ENCODE measurements around the gene KRTAP5-7.

The KRTAP5-7 gene

GRCh38 chr11:71495286-71496230 is 31.5 kb upstream of the KRTAP5-7 start:
- DNase-seq (ENCODE audit: low read depth in 2 of 3, low spot score in 2 of 3): no peak

- no peak for DNase-seq (ENCODE audit: low read depth in 2 of 3, low spot score in 2 of 3)
Observed at GRCh38 chr11:71496421-71496820, 30.6 kb upstream of the KRTAP5-7 start.

GRCh38 chr11:71498091-71498490 is 29.0 kb upstream of the KRTAP5-7 start:
- no peak for DNase-seq (ENCODE audit: low read depth in 2 of 3, low spot score in 2 of 3)

- no peak for DNase-seq (ENCODE audit: low read depth in 2 of 3, low spot score in 2 of 3)
Observed at GRCh38 chr11:71499125-71499524, 27.9 kb upstream of the KRTAP5-7 start.

- DNase-seq (ENCODE audit: low read depth in 2 of 3, low spot score in 2 of 3): no peak
Observed at GRCh38 chr11:71499546-71499945, 27.5 kb upstream of the KRTAP5-7 start.

GRCh38 chr11:71500601-71501021 is 26.5 kb upstream of the KRTAP5-7 start:
- DNase-seq (ENCODE audit: low read depth in 2 of 3, low spot score in 2 of 3): no peak

GRCh38 chr11:71501071-71501985 is 25.7 kb upstream of the KRTAP5-7 start:
- DNase-seq (ENCODE audit: low read depth in 2 of 3, low spot score in 2 of 3): no peak

GRCh38 chr11:71502026-71502425 is 25.0 kb upstream of the KRTAP5-7 start:
- no peak for DNase-seq (ENCODE audit: low read depth in 2 of 3, low spot score in 2 of 3)

GRCh38 chr11:71502871-71503435 is 24.1 kb upstream of the KRTAP5-7 start:
- no peak for DNase-seq (ENCODE audit: low read depth in 2 of 3, low spot score in 2 of 3)

- no peak for DNase-seq (ENCODE audit: low read depth in 2 of 3, low spot score in 2 of 3)
Observed at GRCh38 chr11:71504531-71504930, 22.5 kb upstream of the KRTAP5-7 start.

GRCh38 chr11:71505001-71505400 is 22.1 kb upstream of the KRTAP5-7 start:
- no peak for DNase-seq (ENCODE audit: low read depth in 2 of 3, low spot score in 2 of 3)

GRCh38 chr11:71505781-71506180 is 21.3 kb upstream of the KRTAP5-7 start:
- DNase-seq (ENCODE audit: low read depth in 2 of 3, low spot score in 2 of 3): no peak

GRCh38 chr11:71507102-71507501 is 20.0 kb upstream of the KRTAP5-7 start:
- DNase-seq (ENCODE audit: low read depth in 2 of 3, low spot score in 2 of 3): no peak

GRCh38 chr11:71518506-71519471 is 8.3 kb upstream of the KRTAP5-7 start:
- DNase-seq (ENCODE audit: low read depth in 2 of 3, low spot score in 2 of 3): no peak

GRCh38 chr11:71519546-71519945 is 7.5 kb upstream of the KRTAP5-7 start:
- no peak for DNase-seq (ENCODE audit: low read depth in 2 of 3, low spot score in 2 of 3)

- DNase-seq (ENCODE audit: low read depth in 2 of 3, low spot score in 2 of 3): no peak
Observed at GRCh38 chr11:71525188-71525937, 1.7 kb upstream of the KRTAP5-7 start.

- no peak for DNase-seq (ENCODE audit: low read depth in 2 of 3, low spot score in 2 of 3)
Observed at GRCh38 chr11:71525938-71526495, 1.1 kb upstream of the KRTAP5-7 start.

GRCh38 chr11:71527576-71528210 is 626 bp downstream of the KRTAP5-7 start:
- no peak for DNase-seq (ENCODE audit: low read depth in 2 of 3, low spot score in 2 of 3)

- no peak for DNase-seq (ENCODE audit: low read depth in 2 of 3, low spot score in 2 of 3)
Observed at GRCh38 chr11:71530602-71531001, 3.5 kb downstream of the KRTAP5-7 start.

Data from activated CD8-positive, alpha-beta memory T cell treated with anti-CD3 and anti-CD28 coated beads for 48 hours (primary cell).